ENCODE data around the gene PTPRT. TPM values are rescaled to one million over a fixed set of nuclear protein-coding genes. Genes with fewer than 3 reads are reported as not detected.

PTPRT gene
- total RNA-seq, 4 donors from 2014 or later, result 0.67 to 2.5 (median 1.0) TPM

- no peak for DNase-seq
- Histone ChIP-seq H3K4me3 (no peak overlapping the region), H3K36me3 (no peaks in the 10 kb centered on the region), H3K9me3 (no peaks in the 10 kb centered on the region), H3K4me1 (no peaks in the 10 kb centered on the region), H3K27me3 (no peaks in the 10 kb centered on the region), H3K27ac (no peak overlapping the region)
- TF ChIP-seq, protein P1, sequence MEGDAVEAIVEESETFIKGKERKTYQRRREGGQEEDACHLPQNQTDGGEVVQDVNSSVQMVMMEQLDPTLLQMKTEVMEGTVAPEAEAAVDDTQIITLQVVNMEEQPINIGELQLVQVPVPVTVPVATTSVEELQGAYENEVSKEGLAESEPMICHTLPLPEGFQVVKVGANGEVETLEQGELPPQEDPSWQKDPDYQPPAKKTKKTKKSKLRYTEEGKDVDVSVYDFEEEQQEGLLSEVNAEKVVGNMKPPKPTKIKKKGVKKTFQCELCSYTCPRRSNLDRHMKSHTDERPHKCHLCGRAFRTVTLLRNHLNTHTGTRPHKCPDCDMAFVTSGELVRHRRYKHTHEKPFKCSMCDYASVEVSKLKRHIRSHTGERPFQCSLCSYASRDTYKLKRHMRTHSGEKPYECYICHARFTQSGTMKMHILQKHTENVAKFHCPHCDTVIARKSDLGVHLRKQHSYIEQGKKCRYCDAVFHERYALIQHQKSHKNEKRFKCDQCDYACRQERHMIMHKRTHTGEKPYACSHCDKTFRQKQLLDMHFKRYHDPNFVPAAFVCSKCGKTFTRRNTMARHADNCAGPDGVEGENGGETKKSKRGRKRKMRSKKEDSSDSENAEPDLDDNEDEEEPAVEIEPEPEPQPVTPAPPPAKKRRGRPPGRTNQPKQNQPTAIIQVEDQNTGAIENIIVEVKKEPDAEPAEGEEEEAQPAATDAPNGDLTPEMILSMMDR (IDR thresholded peaks at IDR 0.05), result no peak
Measured at GRCh38 chr20:42975974-42976373, 213.7 kb downstream of the PTPRT start.

DNA sequence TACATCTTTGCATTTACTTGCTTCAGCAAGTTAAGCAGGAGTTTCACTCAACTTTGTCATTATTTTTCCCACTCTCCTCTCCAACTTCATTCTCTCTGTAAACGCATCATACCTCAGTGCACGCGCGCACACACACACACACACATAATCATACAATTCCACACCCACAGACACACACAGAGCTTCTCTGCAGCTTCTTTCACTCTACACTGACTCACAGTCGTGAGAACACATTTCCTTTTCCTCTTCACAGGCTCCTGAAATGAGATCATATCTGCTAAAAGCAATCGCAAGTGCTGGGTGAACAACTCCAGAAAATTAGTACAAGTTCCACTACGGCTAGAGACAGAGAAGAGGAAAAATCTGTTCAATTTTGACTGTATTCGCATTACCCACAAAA lies 215.4 kb downstream of the PTPRT start:
- no peaks in the 10 kb centered on the region for H3K27me3 ChIP-seq
- no peaks in the 10 kb centered on the region for H3K9me3 ChIP-seq
- no peaks in the 10 kb centered on the region for H3K36me3 ChIP-seq
- DNase-seq, result no peak
- TF ChIP-seq, protein P1 (IDR thresholded peaks at IDR 0.05), result no peak
- TF ChIP-seq POLR2A (IDR thresholded peaks at IDR 0.05), result no peak
- H3K27ac ChIP-seq, result no peak overlapping the region
- H3K4me1 ChIP-seq, result no peaks in the 10 kb centered on the region
- H3K4me3 ChIP-seq, result no peak overlapping the region

DNA sequence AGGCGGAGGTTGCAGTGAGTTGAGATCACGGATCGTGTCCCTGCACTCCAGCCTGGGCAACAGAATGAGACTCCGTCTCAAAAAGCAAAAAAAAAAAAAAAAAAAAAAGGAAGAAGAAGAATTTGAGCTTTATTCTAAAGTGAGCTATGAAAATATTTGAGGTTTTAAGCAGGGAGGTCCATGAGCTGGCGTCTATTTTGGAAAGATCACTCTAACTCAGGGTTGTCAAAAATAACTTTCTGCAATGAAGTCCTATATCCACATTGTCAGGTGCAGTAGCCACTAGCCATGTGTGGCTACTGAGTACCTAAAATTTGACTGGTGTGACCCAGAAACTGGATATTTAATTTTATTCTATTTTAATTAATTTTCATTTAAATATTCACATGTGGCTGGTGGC lies 217.1 kb downstream of the PTPRT start:
- Histone ChIP-seq H3K27me3 (no peaks in the 10 kb centered on the region), H3K4me3 (no peak overlapping the region), H3K27ac (no peak overlapping the region), H3K4me1 (no peaks in the 10 kb centered on the region), H3K9me3 (no peaks in the 10 kb centered on the region), H3K36me3 (no peaks in the 10 kb centered on the region)
- DNase-seq, result no peak
- no peak for TF ChIP-seq POLR2A (IDR thresholded peaks at IDR 0.05)
- TF ChIP-seq, protein P1 (IDR thresholded peaks at IDR 0.05), result no peak

DNA sequence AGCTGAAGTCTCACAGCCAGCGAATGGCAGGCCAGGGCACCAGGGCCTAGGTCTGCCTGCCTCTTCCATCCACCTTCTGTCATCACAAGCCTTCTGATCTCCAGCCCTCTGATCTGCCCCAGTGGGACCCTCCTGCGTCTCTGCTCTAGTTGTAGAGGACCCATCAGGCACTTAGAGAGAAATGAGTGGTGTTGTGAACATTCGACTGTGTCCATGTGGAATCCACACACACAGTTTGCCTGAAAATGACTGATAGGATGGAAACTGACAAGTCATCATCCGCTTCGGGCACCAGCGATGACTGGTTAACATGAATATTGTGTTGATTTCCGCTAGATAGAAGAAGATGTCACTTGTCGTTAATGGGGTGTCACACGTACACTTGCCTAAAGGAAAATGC lies 221.0 kb downstream of the PTPRT start:
- Histone ChIP-seq H3K36me3 (no peaks in the 10 kb centered on the region), H3K4me3 (no peak overlapping the region), H3K27ac (no peak overlapping the region), H3K9me3 (no peaks in the 10 kb centered on the region), H3K27me3 (no peaks in the 10 kb centered on the region), H3K4me1 (no peaks in the 10 kb centered on the region)
- DNase-seq, result no peak
- TF ChIP-seq, protein P1 (IDR thresholded peaks at IDR 0.05), result no peak
- TF ChIP-seq POLR2A (IDR thresholded peaks at IDR 0.05), result no peak

DNA sequence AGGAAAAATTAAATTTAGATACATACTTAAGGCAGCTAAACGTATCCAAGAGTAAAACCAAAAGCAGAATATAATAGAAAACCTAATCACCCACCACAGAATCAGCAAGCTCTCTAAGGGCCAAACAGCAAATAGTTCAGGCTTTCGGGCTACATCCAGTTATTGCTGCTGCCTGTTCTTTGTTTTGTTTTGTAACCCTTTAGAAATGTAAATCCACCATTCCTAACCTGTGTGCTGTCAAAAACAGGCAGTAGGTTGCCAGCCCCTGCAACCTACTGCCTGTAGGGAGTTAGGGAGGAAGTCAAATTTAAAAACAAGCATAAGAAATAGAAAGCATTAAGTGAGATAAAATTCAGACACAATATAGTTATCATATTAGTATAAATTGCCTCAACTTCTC lies 225.9 kb downstream of the PTPRT start:
- no peaks in the 10 kb centered on the region for H3K9me3 ChIP-seq
- H3K4me3 ChIP-seq, result no peak overlapping the region
- no peaks in the 10 kb centered on the region for H3K36me3 ChIP-seq
- H3K27me3 ChIP-seq, result no peaks in the 10 kb centered on the region
- no peak overlapping the region for H3K27ac ChIP-seq
- no peaks in the 10 kb centered on the region for H3K4me1 ChIP-seq
- DNase-seq, result no peak
- no peak for TF ChIP-seq POLR2A (IDR thresholded peaks at IDR 0.05)
- TF ChIP-seq, protein P1 (IDR thresholded peaks at IDR 0.05), result no peak

GRCh38 chr20:42961771-42962170 lies 227.9 kb downstream of the PTPRT start:
- no peak for DNase-seq
- no peak overlapping the region for H3K4me3 ChIP-seq
- H3K27ac ChIP-seq, result no peak overlapping the region
- H3K36me3 ChIP-seq, result no peaks in the 10 kb centered on the region
- H3K27me3 ChIP-seq, result no peaks in the 10 kb centered on the region
- no peaks in the 10 kb centered on the region for H3K9me3 ChIP-seq
- no peaks in the 10 kb centered on the region for H3K4me1 ChIP-seq
- TF ChIP-seq, protein P1 (IDR thresholded peaks at IDR 0.05), result no peak
- no peak for TF ChIP-seq POLR2A (IDR thresholded peaks at IDR 0.05)

Data from Peyer's patch (tissue), 4 donors.